Neural cell (in vitro differentiated cells): Measurements from ENCODE around the gene AQP3. TPM values are rescaled to one million over a fixed set of nuclear protein-coding genes. Genes with fewer than 3 reads are reported as not detected.

Experiments
- H2AFZ ChIP-seq: fragments of 200-600, 300-800 bp; sonication (generic), shearing (Covaris generic); 2 replicates; pipeline ENCODE4 v1.6.0; 2014; ENCODE audit warnings: low read depth, mild to moderate bottlenecking, antibody characterized with exemption, low read length, moderate library complexity
- H3F3A ChIP-seq: fragments of 200-600 bp; shearing (Covaris generic); 2 replicates; pipeline ENCODE4 v1.6.1; 2016; ENCODE audit warnings: mild to moderate bottlenecking, moderate library complexity, mixed read lengths, antibody characterized with exemption, low read length; ENCODE audit not compliant: insufficient read depth, poor library complexity, severe bottlenecking
- H3K27ac ChIP-seq: fragments of 200-600, 300-800 bp; sonication (generic), shearing (Covaris generic); 2 replicates; pipeline ENCODE4 v1.5.1; 2014; ENCODE audit warnings: mild to moderate bottlenecking, low read length, moderate library complexity
- H3K27me3 ChIP-seq: fragments of 300-800, 200-600 bp; sonication (generic), shearing (Covaris generic); 2 replicates; pipeline ENCODE4 v1.6.0; 2014; ENCODE audit warnings: mild to moderate bottlenecking, low read depth, low read length, moderate library complexity; ENCODE audit not compliant: insufficient read depth
- H3K36me3 ChIP-seq: fragments of 300-800, 200-600 bp; sonication (generic), shearing (Covaris generic); 2 replicates; pipeline ENCODE4 v1.5.1; 2014; ENCODE audit warnings: mild to moderate bottlenecking, antibody characterized with exemption, low read length, moderate library complexity; ENCODE audit not compliant: insufficient read depth
- H3K4me2 ChIP-seq: fragments of 300-800, 200-600 bp; sonication (generic), shearing (Covaris generic); 2 replicates; pipeline ENCODE4 v1.6.0; 2014; ENCODE audit warnings: mild to moderate bottlenecking, low read length
- H3K4me3 ChIP-seq: fragments of 300-800, 200-600 bp; sonication (generic), shearing (Covaris generic); 2 replicates; pipeline ENCODE4 v1.5.1; 2014; ENCODE audit warnings: mild to moderate bottlenecking, low read length, moderate library complexity
- H3K79me2 ChIP-seq: fragments of 200-600 bp; shearing (Covaris generic); replicated peaks from 2 replicates; pipeline ENCODE4 v1.6.0; 2014; ENCODE audit warnings: mild to moderate bottlenecking, low read length, moderate library complexity; ENCODE audit not compliant: insufficient read depth
- H3K9ac ChIP-seq: fragments of 300-800, 200-600 bp; sonication (generic), shearing (Covaris generic); 2 replicates; pipeline ENCODE4 v1.6.1; 2016; ENCODE audit warnings: mild to moderate bottlenecking, low read length, mixed read lengths
- H3K9me2 ChIP-seq: fragments of 200-600 bp; shearing (Covaris generic); 2 replicates; pipeline ENCODE4 v1.6.1; 2016; ENCODE audit warnings: mild to moderate bottlenecking, low read length, mixed read lengths; ENCODE audit not compliant: insufficient read depth
- H3K9me3 ChIP-seq: fragments of 200-600, 300-800 bp; sonication (generic), shearing (Covaris generic); 2 replicates; pipeline ENCODE4 v1.6.1; 2016; ENCODE audit warnings: mild to moderate bottlenecking, mixed run types, low read length, moderate library complexity, mixed read lengths
- H4K20me1 ChIP-seq: fragments of 200-600 bp; shearing (Covaris generic); 2 replicates; pipeline ENCODE4 v1.6.1; 2016; ENCODE audit warnings: mild to moderate bottlenecking, mixed run types; ENCODE audit not compliant: insufficient read depth
- EP300 ChIP-seq: fragments of 450-650 bp; conservative IDR thresholded peaks from 2 replicates; pipeline ENCODE4 v1.6.1; 2014; ENCODE audit warnings: antibody characterized with exemption, mild to moderate bottlenecking, moderate library complexity; ENCODE audit not compliant: poor library complexity, severe bottlenecking
- EZH2 ChIP-seq: fragments of 200-600, 300-800 bp; shearing (Covaris generic), sonication (generic); IDR thresholded peaks from 2 replicates; pipeline ENCODE4 v1.6.1; 2014; ENCODE audit warnings: antibody characterized with exemption, low read length, borderline replicate concordance, mild to moderate bottlenecking; ENCODE audit not compliant: insufficient read depth, poor library complexity, severe bottlenecking
- MXI1 ChIP-seq: fragments of 450-650 bp; conservative IDR thresholded peaks from 2 replicates; pipeline ENCODE4 v1.6.1; 2014; ENCODE audit warnings: antibody characterized with exemption, mild to moderate bottlenecking; ENCODE audit not compliant: poor library complexity, severe bottlenecking
- POLR2AphosphoS5 ChIP-seq: IDR thresholded peaks from 2 replicates; pipeline ENCODE4 v1.6.1; 2012
- RAD21 ChIP-seq: fragments of 450-650 bp; conservative IDR thresholded peaks from 2 replicates; pipeline ENCODE4 v1.6.1; 2014; ENCODE audit warnings: antibody characterized with exemption, mild to moderate bottlenecking, moderate library complexity
- REST ChIP-seq: IDR thresholded peaks from 2 replicates; pipeline ENCODE4 v1.6.1; 2012; ENCODE audit warnings: borderline replicate concordance
- SMC3 ChIP-seq: fragments of 450-650 bp; conservative IDR thresholded peaks from 2 replicates; pipeline ENCODE4 v1.6.1; 2014; ENCODE audit warnings: antibody characterized with exemption, mild to moderate bottlenecking, moderate library complexity; ENCODE audit not compliant: poor library complexity
- TAF1 ChIP-seq: IDR thresholded peaks from 2 replicates; pipeline ENCODE4 v1.6.1; 2012; ENCODE audit warnings: low read depth
- polyA plus RNA-seq: library from polyadenylated mRNA; depleted of rRNA; stranded (reverse); fragments of >200 nt; gene quantifications from 2 replicates; pipeline ENCODE4 v1.2.3, GENCODE V29; 2014
- TF ChIP-seq, protein P1 (sequence below): fragments of 450-650 bp; IDR thresholded peaks from 2 replicates; pipeline ENCODE4 v1.5.1; 2014; ENCODE audit warnings: antibody characterized with exemption, mild to moderate bottlenecking, moderate library complexity; ENCODE audit not compliant: poor library complexity, severe bottlenecking

AQP3 gene
- polyA plus RNA-seq, 1 donor from 2014 or later: not detected

DNA sequence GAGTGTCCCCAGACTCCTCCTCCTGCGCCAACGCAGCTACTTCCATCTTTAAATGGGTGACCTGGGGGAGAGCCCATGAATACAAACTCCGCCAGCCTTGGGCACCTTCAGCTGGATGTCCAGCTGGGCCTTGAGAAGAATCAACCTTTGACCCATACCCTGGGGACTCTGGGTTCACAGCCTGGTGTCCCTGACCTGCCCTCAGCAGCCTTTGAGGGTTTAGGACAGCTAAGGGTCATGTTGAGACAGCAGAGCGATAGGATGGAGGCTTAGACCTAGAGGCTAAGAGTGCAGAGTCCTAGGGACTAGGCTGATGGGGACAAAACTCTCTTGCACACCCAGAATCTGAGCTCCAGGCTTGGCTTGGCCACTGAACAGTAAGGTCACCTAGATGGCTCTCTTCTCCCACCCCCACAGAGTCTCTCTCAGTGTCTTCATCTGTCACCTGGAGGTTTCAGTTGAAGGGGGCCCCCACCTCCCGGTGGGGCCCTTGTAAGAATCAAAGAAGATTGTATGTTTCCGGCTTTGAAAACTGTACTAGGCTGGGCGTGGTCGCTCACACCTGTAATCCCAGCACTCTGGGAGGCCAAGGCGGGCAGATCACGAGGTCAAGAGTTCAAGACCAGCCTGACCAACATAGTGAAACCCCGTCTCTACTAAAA, 6.7 kb upstream of the AQP3 start:
- no peak overlapping the region for H3K27ac ChIP-seq
- no peaks in the 10 kb centered on the region for H3F3A ChIP-seq
- TF ChIP-seq, protein P1, sequence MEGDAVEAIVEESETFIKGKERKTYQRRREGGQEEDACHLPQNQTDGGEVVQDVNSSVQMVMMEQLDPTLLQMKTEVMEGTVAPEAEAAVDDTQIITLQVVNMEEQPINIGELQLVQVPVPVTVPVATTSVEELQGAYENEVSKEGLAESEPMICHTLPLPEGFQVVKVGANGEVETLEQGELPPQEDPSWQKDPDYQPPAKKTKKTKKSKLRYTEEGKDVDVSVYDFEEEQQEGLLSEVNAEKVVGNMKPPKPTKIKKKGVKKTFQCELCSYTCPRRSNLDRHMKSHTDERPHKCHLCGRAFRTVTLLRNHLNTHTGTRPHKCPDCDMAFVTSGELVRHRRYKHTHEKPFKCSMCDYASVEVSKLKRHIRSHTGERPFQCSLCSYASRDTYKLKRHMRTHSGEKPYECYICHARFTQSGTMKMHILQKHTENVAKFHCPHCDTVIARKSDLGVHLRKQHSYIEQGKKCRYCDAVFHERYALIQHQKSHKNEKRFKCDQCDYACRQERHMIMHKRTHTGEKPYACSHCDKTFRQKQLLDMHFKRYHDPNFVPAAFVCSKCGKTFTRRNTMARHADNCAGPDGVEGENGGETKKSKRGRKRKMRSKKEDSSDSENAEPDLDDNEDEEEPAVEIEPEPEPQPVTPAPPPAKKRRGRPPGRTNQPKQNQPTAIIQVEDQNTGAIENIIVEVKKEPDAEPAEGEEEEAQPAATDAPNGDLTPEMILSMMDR: no peak
- no peak for TF ChIP-seq POLR2AphosphoS5
- no peak for TF ChIP-seq REST
- TF ChIP-seq SMC3: no peak
- no peak for TF ChIP-seq TAF1
- TF ChIP-seq RAD21: no peak
- TF ChIP-seq MXI1: no peak
- no peak for TF ChIP-seq EZH2
- no peak for TF ChIP-seq EP300
- no peaks in the 10 kb centered on the region for H4K20me1 ChIP-seq
- H2AFZ ChIP-seq: no peak overlapping the region
- no peaks in the 10 kb centered on the region for H3K9me3 ChIP-seq
- H3K4me2 ChIP-seq: no peak overlapping the region
- H3K9ac ChIP-seq: no peak overlapping the region
- no peaks in the 10 kb centered on the region for H3K79me2 ChIP-seq
- no peak overlapping the region for H3K4me3 ChIP-seq
- no peaks in the 10 kb centered on the region for H3K9me2 ChIP-seq
- H3K36me3 ChIP-seq: no peaks in the 10 kb centered on the region
- H3K27me3 ChIP-seq: no peaks in the 10 kb centered on the region

- Histone ChIP-seq H3K27me3 (no peaks in the 10 kb centered on the region), H3K79me2 (no peaks in the 10 kb centered on the region), H3F3A (no peaks in the 10 kb centered on the region), H3K9me3 (no peaks in the 10 kb centered on the region), H3K4me2 (no peak overlapping the region), H3K9me2 (no peaks in the 10 kb centered on the region), H3K4me3 (no peak overlapping the region), H4K20me1 (no peaks in the 10 kb centered on the region), H2AFZ (no peak overlapping the region), H3K9ac (no peak overlapping the region), H3K27ac (no peak overlapping the region), H3K36me3 (no peaks in the 10 kb centered on the region)
- no peak for TF ChIP-seq RAD21
- TF ChIP-seq, protein P1: no peak
Observed at GRCh38 chr9:33453286-33453860, 6.0 kb upstream of the AQP3 start.
